Mesenchymal stem cell (in vitro differentiated cells and primary cell): Measurements from ENCODE around the gene ABI3BP.
A peak's percentile ranks its signal among the peaks of the same experiment; 100 is the strongest.

ENCODE experiments used
- DNase-seq: peaks from one replicate; pipeline ENCODE4 v3.0.0-alpha.2; 2013
- H2AFZ ChIP-seq: one replicate; pipeline ENCODE4 v1.6.1; 2013; ENCODE audit warnings: low read depth, mild to moderate bottlenecking, control low read depth, inconsistent platforms, low read length, moderate library complexity
- H2AK5ac ChIP-seq: 2 replicates; pipeline ENCODE4 v1.6.1; 2013; ENCODE audit warnings: low read length, moderate library complexity, mild to moderate bottlenecking, inconsistent platforms; ENCODE audit not compliant: severe bottlenecking
- H2BK120ac ChIP-seq: one replicate; pipeline ENCODE4 v1.6.1; 2013; ENCODE audit warnings: low read depth, mild to moderate bottlenecking, inconsistent platforms, low read length, moderate library complexity
- H2BK12ac ChIP-seq, 2 experiments: one replicate each; pipeline ENCODE4 v1.6.1; 2013; ENCODE audit warnings: inconsistent platforms in 2 of 2, low read length in 2 of 2, mild to moderate bottlenecking in 2 of 2, moderate library complexity in 2 of 2, control low read depth in 1 of 2
- H2BK15ac ChIP-seq: one replicate; pipeline ENCODE4 v1.6.1; 2013; ENCODE audit warnings: mild to moderate bottlenecking, low read depth, inconsistent platforms; ENCODE audit not compliant: poor library complexity, severe bottlenecking
- H2BK5ac ChIP-seq: 2 replicates; pipeline ENCODE4 v1.6.1; 2013; ENCODE audit warnings: low read depth, mild to moderate bottlenecking, low read length, control low read depth, inconsistent platforms; ENCODE audit not compliant: poor library complexity, severe bottlenecking
- H3K14ac ChIP-seq, 2 experiments: one replicate each; pipeline ENCODE4 v1.6.1; 2013; ENCODE audit warnings: inconsistent platforms in 2 of 2, low read length in 2 of 2, control low read depth in 1 of 2, mild to moderate bottlenecking in 1 of 2, moderate library complexity in 1 of 2
- H3K18ac ChIP-seq, 2 experiments: one replicate each; pipeline ENCODE4 v1.6.1; 2013; ENCODE audit warnings: inconsistent platforms in 2 of 2, low read length in 2 of 2, control low read depth in 1 of 2, low read depth in 1 of 2, mild to moderate bottlenecking in 1 of 2
- H3K23ac ChIP-seq, 2 experiments: one replicate each; pipeline ENCODE4 v1.6.1; 2013; ENCODE audit warnings: inconsistent platforms in 2 of 2, low read length in 2 of 2, mild to moderate bottlenecking in 2 of 2, moderate library complexity in 2 of 2, control low read depth in 1 of 2
- H3K27ac ChIP-seq: 2 replicates; pipeline ENCODE4 v1.5.1; 2013; ENCODE audit warnings: mild to moderate bottlenecking, moderate library complexity, low read length, control low read depth, inconsistent platforms; ENCODE audit not compliant: poor library complexity, severe bottlenecking
- H3K27me3 ChIP-seq, 2 experiments: 2 replicates each; pipeline versions ENCODE4 v1.6.1 to v1.7.0; 2013; ENCODE audit warnings: low read length in 2 of 2, mild to moderate bottlenecking in 2 of 2, moderate library complexity in 2 of 2, control low read depth in 1 of 2, inconsistent platforms in 1 of 2; ENCODE audit not compliant: control insufficient read depth in 1 of 2, insufficient read depth in 1 of 2
- H3K36me3 ChIP-seq, 2 experiments: 2 replicates each; pipeline versions ENCODE4 v1.6.1 to v1.7.0; 2013; ENCODE audit warnings: low read length in 2 of 2, control low read depth in 1 of 2, inconsistent platforms in 1 of 2, low read depth in 1 of 2, mild to moderate bottlenecking in 1 of 2; ENCODE audit not compliant: insufficient read depth in 2 of 2, control insufficient read depth in 1 of 2
- H3K4ac ChIP-seq, 2 experiments: one replicate each; pipeline ENCODE4 v1.6.1; 2013; ENCODE audit warnings: inconsistent platforms in 2 of 2, low read length in 2 of 2, mild to moderate bottlenecking in 2 of 2, moderate library complexity in 2 of 2, control low read depth in 1 of 2, low read depth in 1 of 2
- H3K4me1 ChIP-seq: 2 replicates; pipeline ENCODE4 v1.6.1; 2013; ENCODE audit warnings: low read depth, low read length, control low read depth; ENCODE audit not compliant: control insufficient read depth, insufficient read depth
- H3K4me2 ChIP-seq: 2 replicates; pipeline ENCODE4 v1.6.1; 2013; ENCODE audit warnings: low read length, mild to moderate bottlenecking, inconsistent platforms; ENCODE audit not compliant: poor library complexity, severe bottlenecking
- H3K4me3 ChIP-seq, 2 experiments: 2 replicates each; pipeline versions ENCODE4 v1.5.1 to v1.7.0; 2013; ENCODE audit warnings: low read length in 2 of 2, mild to moderate bottlenecking in 2 of 2, control low read depth in 1 of 2, low read depth in 1 of 2; ENCODE audit not compliant: insufficient read depth in 1 of 2
- H3K79me1 ChIP-seq: replicated peaks from 2 replicates; pipeline ENCODE4 v1.6.1; 2013; ENCODE audit warnings: mild to moderate bottlenecking, control low read depth, low read length, inconsistent platforms; ENCODE audit not compliant: poor library complexity, severe bottlenecking
- H3K9ac ChIP-seq: 2 replicates; pipeline ENCODE4 v1.7.0; 2013; ENCODE audit warnings: mild to moderate bottlenecking, low read length, moderate library complexity
- H3K9me3 ChIP-seq: 2 replicates; pipeline ENCODE4 v1.7.0; 2013; ENCODE audit warnings: mild to moderate bottlenecking, low read length; ENCODE audit not compliant: control insufficient read depth
- H4K8ac ChIP-seq: one replicate; pipeline ENCODE4 v1.6.1; 2013; ENCODE audit warnings: inconsistent platforms, mild to moderate bottlenecking, low read length, moderate library complexity
- H4K91ac ChIP-seq: one replicate; pipeline ENCODE4 v1.6.1; 2013; ENCODE audit warnings: mild to moderate bottlenecking, low read length, inconsistent platforms
- WGBS: methylation state at CpG from one replicate; pipeline ENCODE4 v1.1.7; 2013; ENCODE audit warnings: mixed read lengths; 5-methylcytosine and 5-hydroxymethylcytosine counted together

The ABI3BP gene

DNA sequence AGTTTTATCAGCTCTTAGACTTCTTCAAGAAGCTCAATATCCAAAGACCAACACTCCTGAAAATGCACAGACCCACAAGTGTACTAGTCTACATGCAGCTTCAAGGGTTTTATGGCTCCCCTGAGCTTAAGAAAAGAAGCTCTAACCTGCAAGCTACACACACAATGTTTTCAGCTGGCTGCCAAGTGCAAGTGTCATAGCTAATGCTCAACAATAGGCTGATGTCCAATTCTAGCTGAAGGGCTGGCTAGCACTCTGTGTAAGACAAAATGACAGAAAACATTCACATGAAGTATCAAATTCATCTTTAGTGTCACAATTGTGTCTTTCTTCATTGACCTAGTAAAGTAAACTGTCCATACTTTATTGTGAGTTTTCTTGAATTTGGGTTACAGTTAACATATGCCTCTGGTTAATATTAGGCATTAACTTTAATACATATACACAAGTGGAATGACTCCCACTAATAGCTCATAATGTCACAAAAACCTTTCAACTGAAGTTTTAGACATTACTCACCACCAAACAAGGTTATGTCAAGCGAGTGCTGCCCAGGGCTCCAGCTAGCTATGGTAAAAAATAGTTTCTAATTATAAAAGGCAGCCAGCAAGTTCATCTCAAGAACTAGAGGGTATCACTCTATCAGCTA, 15.1 kb downstream of the ABI3BP start:
- Histone ChIP-seq H3K4me3 (no peak overlapping the region), H2BK12ac (no peak overlapping the region), H2AK5ac (no peak overlapping the region), H3K4ac (no peak overlapping the region), H3K4me2 (no peak overlapping the region), H3K23ac (no peak overlapping the region), H2BK5ac (no peak overlapping the region), H3K27ac (no peak overlapping the region), H3K27me3 (no peaks in the 10 kb centered on the region), H3K9ac (peak overlapping the region; percentile 13), H3K18ac (no peak overlapping the region), H3K79me1 (no peaks in the 10 kb centered on the region), H3K4me1 (peaks cover 2% of the 10 kb centered on the region), H3K9me3 (peaks cover 5% of the 10 kb centered on the region), H2BK15ac (no peak overlapping the region), H3K36me3 (peaks cover 0 to 31% of the 10 kb centered on the region in 2 experiments), H4K91ac (no peak overlapping the region), H2AFZ (no peak overlapping the region), H2BK120ac (no peak overlapping the region), H3K14ac (no peak overlapping the region), H4K8ac (no peak overlapping the region)
- no peak for DNase-seq
- WGBS, result no CpG with 5 or more reads among the region's 1 CpG

GRCh38 chr3:100976611-100977010, 16.6 kb downstream of the ABI3BP start:
- H3K4me1 ChIP-seq, result no peaks in the 10 kb centered on the region
- H2BK5ac ChIP-seq, result no peak overlapping the region
- no peak overlapping the region for H2AFZ ChIP-seq
- no peak overlapping the region for H2BK120ac ChIP-seq
- DNase-seq, result no peak
- no peak overlapping the region for H3K27ac ChIP-seq
- H3K4ac ChIP-seq, result no peak overlapping the region
- H2BK15ac ChIP-seq, result no peak overlapping the region
- no peak overlapping the region for H2BK12ac ChIP-seq
- no peak overlapping the region for H3K4me3 ChIP-seq
- no peak overlapping the region for H4K8ac ChIP-seq
- H3K9me3 ChIP-seq, result peaks cover 5% of the 10 kb centered on the region
- no peak overlapping the region for H3K4me2 ChIP-seq
- no peak overlapping the region for H3K14ac ChIP-seq
- H3K23ac ChIP-seq, result no peak overlapping the region
- peaks cover 0 to 35% of the 10 kb centered on the region in 2 experiments for H3K36me3 ChIP-seq
- no peak overlapping the region for H4K91ac ChIP-seq
- H3K27me3 ChIP-seq, result no peaks in the 10 kb centered on the region
- H3K9ac ChIP-seq, result peak overlapping the region; percentile 47
- no peak overlapping the region for H3K18ac ChIP-seq
- no peak overlapping the region for H2AK5ac ChIP-seq
- no peaks in the 10 kb centered on the region for H3K79me1 ChIP-seq
- 91% methylated on average over 3 of the region's 3 CpGs for WGBS

GRCh38 chr3:100975714-100976113, 17.5 kb downstream of the ABI3BP start:
- H3K27me3 ChIP-seq, result no peaks in the 10 kb centered on the region
- peak overlapping the region; percentile 47 for H3K9ac ChIP-seq
- no peak overlapping the region for H4K8ac ChIP-seq
- H2BK120ac ChIP-seq, result no peak overlapping the region
- H4K91ac ChIP-seq, result no peak overlapping the region
- H3K9me3 ChIP-seq, result peaks cover 5% of the 10 kb centered on the region
- no peak overlapping the region for H3K23ac ChIP-seq
- H3K4me2 ChIP-seq, result no peak overlapping the region
- no peak overlapping the region for H2BK5ac ChIP-seq
- H3K4me1 ChIP-seq, result no peaks in the 10 kb centered on the region
- H3K18ac ChIP-seq, result no peak overlapping the region
- H2BK12ac ChIP-seq, result no peak overlapping the region
- H3K36me3 ChIP-seq, result peaks cover 0 to 35% of the 10 kb centered on the region in 2 experiments
- H3K27ac ChIP-seq, result no peak overlapping the region
- no peak overlapping the region for H2AFZ ChIP-seq
- no peak overlapping the region for H3K14ac ChIP-seq
- WGBS, result 100% methylated on average over 1 of the region's 2 CpGs
- no peak overlapping the region for H3K4me3 ChIP-seq
- no peak for DNase-seq
- no peaks in the 10 kb centered on the region for H3K79me1 ChIP-seq
- H3K4ac ChIP-seq, result no peak overlapping the region
- H2AK5ac ChIP-seq, result no peak overlapping the region
- H2BK15ac ChIP-seq, result no peak overlapping the region

DNA sequence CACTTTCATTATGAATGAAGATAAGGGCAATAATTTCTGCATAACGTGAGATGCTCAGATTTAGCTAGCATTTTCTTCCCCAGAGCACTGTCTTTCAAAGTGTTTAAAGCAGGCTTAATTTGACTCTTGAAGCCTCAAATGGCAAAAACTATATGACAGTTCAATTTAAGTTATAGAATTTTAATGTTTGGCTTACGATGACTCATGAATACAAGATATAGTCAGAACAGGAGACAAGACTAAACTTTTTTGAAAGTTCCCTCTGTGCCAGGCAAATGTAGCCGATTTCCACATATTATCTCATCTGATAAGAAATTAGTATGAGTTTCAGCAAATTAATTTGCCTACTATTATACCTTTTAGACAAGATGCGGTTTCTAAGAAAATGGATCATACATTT, 19.6 kb downstream of the ABI3BP start:
- Histone ChIP-seq H3K9me3 (peaks cover 5% of the 10 kb centered on the region), H4K8ac (no peak overlapping the region), H2BK15ac (no peak overlapping the region), H3K18ac (no peak overlapping the region), H3K27me3 (no peaks in the 10 kb centered on the region), H3K23ac (no peak overlapping the region), H3K4me3 (no peak overlapping the region), H2AFZ (no peak overlapping the region), H2BK12ac (no peak overlapping the region), H3K79me1 (no peaks in the 10 kb centered on the region), H3K9ac (peak overlapping the region; percentile 28), H3K4me2 (no peak overlapping the region), H4K91ac (no peak overlapping the region), H3K27ac (no peak overlapping the region), H3K4ac (no peak overlapping the region), H2BK120ac (no peak overlapping the region), H3K36me3 (peaks cover 0 to 33% of the 10 kb centered on the region in 2 experiments), H3K4me1 (no peaks in the 10 kb centered on the region), H2AK5ac (no peak overlapping the region), H2BK5ac (no peak overlapping the region), H3K14ac (no peak overlapping the region)
- DNase-seq, result no peak
- 92% methylated on average over 2 of the region's 4 CpGs for WGBS
